Stimulated activated CD8-positive, alpha-beta memory T cell treated with anti-CD3 and anti-CD28 coated beads, Interleukin-4, amount 100 ng/mL, for 1 hour (primary cell): ENCODE measurements around the gene CBY3.
"Not testable (repeated sequence)": the region's sequence is repeated elsewhere in the genome, so short reads cannot be mapped to it uniquely, and the experiment has no call there.

Source experiments
- DNase-seq, 2 donors: peaks; one replicate each; pipeline ENCODE4 v3.0.0-alpha.2; 2020; ENCODE audit warnings: low read depth in 2 of 2, low spot score in 1 of 2

Gene CBY3

GRCh38 chr5:179678223-179679013 lies 2.4 kb downstream of the CBY3 start:
- peak; percentile 71 to 85 for DNase-seq

GRCh38 chr5:179668391-179668790 lies 12.4 kb downstream of the CBY3 start:
- no peak for DNase-seq

GRCh38 chr5:179661647-179662046 lies 19.2 kb downstream of the CBY3 start:
- not testable (repeated sequence) for DNase-seq

- not testable (repeated sequence) for DNase-seq
Measured at GRCh38 chr5:179658179-179658856, 22.5 kb downstream of the CBY3 start.

GRCh38 chr5:179657302-179658178 lies 23.3 kb downstream of the CBY3 start:
- DNase-seq = not testable (repeated sequence)

- DNase-seq = not testable (repeated sequence)
Measured at GRCh38 chr5:179653135-179653534, 27.7 kb downstream of the CBY3 start.

- DNase-seq = not testable (repeated sequence)
Measured at GRCh38 chr5:179650245-179650644, 30.6 kb downstream of the CBY3 start.

GRCh38 chr5:179649166-179649703 lies 31.6 kb downstream of the CBY3 start:
- DNase-seq = not testable (repeated sequence)

GRCh38 chr5:179648410-179648809 lies 32.4 kb downstream of the CBY3 start:
- no peak for DNase-seq

GRCh38 chr5:179644766-179645165 lies 36.1 kb downstream of the CBY3 start:
- not testable (repeated sequence) for DNase-seq

- not testable (repeated sequence) for DNase-seq
Measured at GRCh38 chr5:179643141-179643920, 37.5 kb downstream of the CBY3 start.

GRCh38 chr5:179642626-179643025 lies 38.2 kb downstream of the CBY3 start:
- not testable (repeated sequence) for DNase-seq

GRCh38 chr5:179641745-179642144 lies 39.1 kb downstream of the CBY3 start:
- DNase-seq = not testable (repeated sequence)

GRCh38 chr5:179639296-179639695 lies 41.5 kb downstream of the CBY3 start:
- not testable (repeated sequence) for DNase-seq

- DNase-seq = not testable (repeated sequence)
Measured at GRCh38 chr5:179634370-179635172, 46.3 kb downstream of the CBY3 start.

GRCh38 chr5:179633501-179634369 lies 47.1 kb downstream of the CBY3 start:
- DNase-seq = not testable (repeated sequence)
